ENCODE data around the gene SLC1A1. TPM values are rescaled to one million over a fixed set of nuclear protein-coding genes. Genes with fewer than 3 reads are reported as not detected.

Gene SLC1A1
- total RNA-seq, 1 experiment from 2014 or later, result 0.05 TPM

DNA sequence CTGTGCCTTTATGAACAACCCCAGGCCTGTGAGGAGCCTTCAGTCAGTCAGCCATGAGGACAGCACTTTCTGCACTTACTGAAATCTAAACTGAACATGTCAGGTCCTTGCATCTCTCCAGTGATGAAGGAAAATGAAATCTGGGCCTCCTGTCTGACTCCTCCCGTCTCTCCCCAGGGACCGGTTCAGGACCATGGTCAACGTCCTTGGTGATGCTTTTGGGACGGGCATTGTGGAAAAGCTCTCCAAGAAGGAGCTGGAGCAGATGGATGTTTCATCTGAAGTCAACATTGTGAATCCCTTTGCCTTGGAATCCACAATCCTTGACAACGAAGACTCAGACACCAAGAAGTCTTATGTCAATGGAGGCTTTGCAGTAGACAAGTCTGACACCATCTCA lies 94.9 kb downstream of the SLC1A1 start:
- Histone ChIP-seq H3K36me3 (ENCODE audit: control insufficient read depth, insufficient read depth, low read length) (no peaks in the 10 kb centered on the region), H3K4me3 (ENCODE audit: low read depth in 2 of 2, low read length in 2 of 2) (no peak overlapping the region), H3K9me3 (ENCODE audit: control insufficient read depth, insufficient read depth, low read depth, low read length) (no peaks in the 10 kb centered on the region), H3K4me1 (ENCODE audit: control insufficient read depth, insufficient read depth, low read length) (no peaks in the 10 kb centered on the region), H3K27me3 (ENCODE audit: control insufficient read depth, insufficient read depth, low read length) (no peaks in the 10 kb centered on the region), H3K27ac (ENCODE audit: low read length) (no peak overlapping the region)
- in situ Hi-C loops (cut with HindIII; ENCODE audit: low pct_unique_long_range_greater_than_20kb, low sequenced_read_pairs) (no loop called here), intact Hi-C loops (cut with micrococcal nuclease; ENCODE audit: unreplicated experiment) (no loop called here)
- DNase-seq (ENCODE audit: low read depth, low spot score) (no peak), ATAC-seq (no peak)
- ChIA-PET CTCF (no interaction called here), POLR2A (no interaction called here)
- TF ChIP-seq, protein P1, sequence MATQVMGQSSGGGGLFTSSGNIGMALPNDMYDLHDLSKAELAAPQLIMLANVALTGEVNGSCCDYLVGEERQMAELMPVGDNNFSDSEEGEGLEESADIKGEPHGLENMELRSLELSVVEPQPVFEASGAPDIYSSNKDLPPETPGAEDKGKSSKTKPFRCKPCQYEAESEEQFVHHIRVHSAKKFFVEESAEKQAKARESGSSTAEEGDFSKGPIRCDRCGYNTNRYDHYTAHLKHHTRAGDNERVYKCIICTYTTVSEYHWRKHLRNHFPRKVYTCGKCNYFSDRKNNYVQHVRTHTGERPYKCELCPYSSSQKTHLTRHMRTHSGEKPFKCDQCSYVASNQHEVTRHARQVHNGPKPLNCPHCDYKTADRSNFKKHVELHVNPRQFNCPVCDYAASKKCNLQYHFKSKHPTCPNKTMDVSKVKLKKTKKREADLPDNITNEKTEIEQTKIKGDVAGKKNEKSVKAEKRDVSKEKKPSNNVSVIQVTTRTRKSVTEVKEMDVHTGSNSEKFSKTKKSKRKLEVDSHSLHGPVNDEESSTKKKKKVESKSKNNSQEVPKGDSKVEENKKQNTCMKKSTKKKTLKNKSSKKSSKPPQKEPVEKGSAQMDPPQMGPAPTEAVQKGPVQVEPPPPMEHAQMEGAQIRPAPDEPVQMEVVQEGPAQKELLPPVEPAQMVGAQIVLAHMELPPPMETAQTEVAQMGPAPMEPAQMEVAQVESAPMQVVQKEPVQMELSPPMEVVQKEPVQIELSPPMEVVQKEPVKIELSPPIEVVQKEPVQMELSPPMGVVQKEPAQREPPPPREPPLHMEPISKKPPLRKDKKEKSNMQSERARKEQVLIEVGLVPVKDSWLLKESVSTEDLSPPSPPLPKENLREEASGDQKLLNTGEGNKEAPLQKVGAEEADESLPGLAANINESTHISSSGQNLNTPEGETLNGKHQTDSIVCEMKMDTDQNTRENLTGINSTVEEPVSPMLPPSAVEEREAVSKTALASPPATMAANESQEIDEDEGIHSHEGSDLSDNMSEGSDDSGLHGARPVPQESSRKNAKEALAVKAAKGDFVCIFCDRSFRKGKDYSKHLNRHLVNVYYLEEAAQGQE (IDR thresholded peaks at IDR 0.05; ENCODE audit: insufficient read depth in 1 of 2, low read depth in 2 of 2, low read length in 1 of 2), result peak in 1 of 2 experiments; percentile 49; a peak in 1 of 4 replicates
- TF ChIP-seq POLR2AphosphoS5 (IDR thresholded peaks at IDR 0.05; ENCODE audit: low read depth, low read length), result no peak
- no TSS peak for BruUV-seq (replicated peaks)

DNA sequence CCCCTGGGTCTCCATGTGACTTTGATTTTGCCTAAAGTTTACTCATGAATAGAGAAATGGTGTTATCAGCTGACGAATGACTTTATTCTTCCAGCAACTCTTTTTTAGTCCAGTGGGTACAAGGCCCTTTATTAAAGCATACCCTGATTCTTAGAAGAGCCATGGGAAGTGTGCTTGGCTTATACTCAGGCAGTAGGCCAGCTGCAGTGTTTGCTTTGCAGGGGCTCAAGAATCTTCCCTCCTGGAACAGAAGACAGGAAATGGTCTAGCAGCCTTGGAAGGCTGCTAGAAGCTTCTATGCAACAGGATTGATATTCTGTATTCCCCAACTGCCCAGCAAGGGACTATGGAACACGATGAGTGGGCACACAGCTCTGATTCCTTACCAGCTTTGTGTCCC lies 98.5 kb downstream of the SLC1A1 start:
- POLR2A ChIA-PET, result no interaction called here
- Histone ChIP-seq H3K27ac (ENCODE audit: low read length) (no peak overlapping the region), H3K9me3 (ENCODE audit: control insufficient read depth, insufficient read depth, low read depth, low read length) (no peaks in the 10 kb centered on the region), H3K27me3 (ENCODE audit: control insufficient read depth, insufficient read depth, low read length) (no peaks in the 10 kb centered on the region), H3K4me3 (ENCODE audit: low read depth in 2 of 2, low read length in 2 of 2) (no peak overlapping the region), H3K4me1 (ENCODE audit: control insufficient read depth, insufficient read depth, low read length) (no peaks in the 10 kb centered on the region), H3K36me3 (ENCODE audit: control insufficient read depth, insufficient read depth, low read length) (no peaks in the 10 kb centered on the region)
- intact Hi-C loops (cut with micrococcal nuclease; ENCODE audit: unreplicated experiment) (no loop called here), in situ Hi-C loops (cut with HindIII; ENCODE audit: low pct_unique_long_range_greater_than_20kb, low sequenced_read_pairs) (no loop called here)
- ATAC-seq (no peak), DNase-seq (ENCODE audit: low read depth, low spot score) (no peak)
- CTCF ChIA-PET, result no interaction called here
- no peak for TF ChIP-seq TCF7L2 (IDR thresholded peaks at IDR 0.05; ENCODE audit: low read depth, low read length)
- TF ChIP-seq, protein P1 (IDR thresholded peaks at IDR 0.05; ENCODE audit: insufficient read depth in 1 of 2, low read depth in 2 of 2, low read length in 1 of 2), result no peak
- no peak for TF ChIP-seq POLR2AphosphoS5 (IDR thresholded peaks at IDR 0.05; ENCODE audit: low read depth, low read length)
- no peak for TF ChIP-seq SIN3A (IDR thresholded peaks at IDR 0.05; ENCODE audit: borderline replicate concordance, insufficient read depth, low read depth, low read length)
- no peak for TF ChIP-seq CTCF (IDR thresholded peaks at IDR 0.05)
- BruUV-seq (replicated peaks), result no TSS peak

All from Panc1 (cell line).